ENCODE measurements around the gene KDM2A. TPM values are rescaled to one million over a fixed set of nuclear protein-coding genes. Genes with fewer than 3 reads are reported as not detected.

Gene KDM2A
- total and polyA plus RNA-seq, 2 experiments from 2014 or later, result 25.0 to 54.1 TPM

DNA sequence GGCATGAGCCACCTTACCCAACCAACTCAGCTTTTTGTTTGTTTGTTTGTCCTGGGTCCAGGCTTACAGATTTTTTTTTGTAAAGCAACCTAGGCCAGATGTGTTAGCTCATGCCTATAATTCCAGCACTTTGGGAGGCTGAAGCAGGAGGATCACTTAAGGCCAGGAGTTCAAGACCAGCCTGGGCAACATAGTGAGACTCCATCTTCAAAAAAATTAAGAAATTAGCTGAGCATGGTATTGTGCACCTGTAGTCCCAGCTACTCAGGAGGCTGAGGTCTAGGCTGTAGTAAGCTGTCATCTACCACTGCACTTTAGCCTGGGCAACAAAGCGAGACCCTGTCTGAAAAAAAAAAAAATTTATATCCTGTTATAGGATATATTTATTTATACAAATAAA is 118.5 kb downstream of the KDM2A start:
- Histone ChIP-seq H3K27ac (ENCODE audit: low read depth) (no peak overlapping the region), H3K9me2 (ENCODE audit: insufficient read depth) (no peaks in the 10 kb centered on the region), H3K4me3 (no peak overlapping the region), H3K27me3 (ENCODE audit: insufficient read depth) (no peaks in the 10 kb centered on the region), H3K79me2 (replicated peaks; ENCODE audit: insufficient read depth) (peaks cover 47% of the 10 kb centered on the region), H4K20me1 (replicated peaks; ENCODE audit: insufficient read depth) (peaks cover 29% of the 10 kb centered on the region), H2AFZ (no peak overlapping the region), H3K36me3 (ENCODE audit: insufficient read depth) (no peaks in the 10 kb centered on the region; the same call in 1 of the 2 replicates), H3K4me1 (ENCODE audit: insufficient read depth) (peaks cover 28% of the 10 kb centered on the region), H3K4me2 (no peak overlapping the region), H3F3A (replicated peaks; ENCODE audit: low read depth) (peaks cover 15% of the 10 kb centered on the region)
- no peak for ATAC-seq
- TF ChIP-seq, protein P1, sequence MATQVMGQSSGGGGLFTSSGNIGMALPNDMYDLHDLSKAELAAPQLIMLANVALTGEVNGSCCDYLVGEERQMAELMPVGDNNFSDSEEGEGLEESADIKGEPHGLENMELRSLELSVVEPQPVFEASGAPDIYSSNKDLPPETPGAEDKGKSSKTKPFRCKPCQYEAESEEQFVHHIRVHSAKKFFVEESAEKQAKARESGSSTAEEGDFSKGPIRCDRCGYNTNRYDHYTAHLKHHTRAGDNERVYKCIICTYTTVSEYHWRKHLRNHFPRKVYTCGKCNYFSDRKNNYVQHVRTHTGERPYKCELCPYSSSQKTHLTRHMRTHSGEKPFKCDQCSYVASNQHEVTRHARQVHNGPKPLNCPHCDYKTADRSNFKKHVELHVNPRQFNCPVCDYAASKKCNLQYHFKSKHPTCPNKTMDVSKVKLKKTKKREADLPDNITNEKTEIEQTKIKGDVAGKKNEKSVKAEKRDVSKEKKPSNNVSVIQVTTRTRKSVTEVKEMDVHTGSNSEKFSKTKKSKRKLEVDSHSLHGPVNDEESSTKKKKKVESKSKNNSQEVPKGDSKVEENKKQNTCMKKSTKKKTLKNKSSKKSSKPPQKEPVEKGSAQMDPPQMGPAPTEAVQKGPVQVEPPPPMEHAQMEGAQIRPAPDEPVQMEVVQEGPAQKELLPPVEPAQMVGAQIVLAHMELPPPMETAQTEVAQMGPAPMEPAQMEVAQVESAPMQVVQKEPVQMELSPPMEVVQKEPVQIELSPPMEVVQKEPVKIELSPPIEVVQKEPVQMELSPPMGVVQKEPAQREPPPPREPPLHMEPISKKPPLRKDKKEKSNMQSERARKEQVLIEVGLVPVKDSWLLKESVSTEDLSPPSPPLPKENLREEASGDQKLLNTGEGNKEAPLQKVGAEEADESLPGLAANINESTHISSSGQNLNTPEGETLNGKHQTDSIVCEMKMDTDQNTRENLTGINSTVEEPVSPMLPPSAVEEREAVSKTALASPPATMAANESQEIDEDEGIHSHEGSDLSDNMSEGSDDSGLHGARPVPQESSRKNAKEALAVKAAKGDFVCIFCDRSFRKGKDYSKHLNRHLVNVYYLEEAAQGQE (IDR thresholded peaks at IDR 0.05; ENCODE audit: unreplicated experiment), result no peak
- TF ChIP-seq, protein P2, sequence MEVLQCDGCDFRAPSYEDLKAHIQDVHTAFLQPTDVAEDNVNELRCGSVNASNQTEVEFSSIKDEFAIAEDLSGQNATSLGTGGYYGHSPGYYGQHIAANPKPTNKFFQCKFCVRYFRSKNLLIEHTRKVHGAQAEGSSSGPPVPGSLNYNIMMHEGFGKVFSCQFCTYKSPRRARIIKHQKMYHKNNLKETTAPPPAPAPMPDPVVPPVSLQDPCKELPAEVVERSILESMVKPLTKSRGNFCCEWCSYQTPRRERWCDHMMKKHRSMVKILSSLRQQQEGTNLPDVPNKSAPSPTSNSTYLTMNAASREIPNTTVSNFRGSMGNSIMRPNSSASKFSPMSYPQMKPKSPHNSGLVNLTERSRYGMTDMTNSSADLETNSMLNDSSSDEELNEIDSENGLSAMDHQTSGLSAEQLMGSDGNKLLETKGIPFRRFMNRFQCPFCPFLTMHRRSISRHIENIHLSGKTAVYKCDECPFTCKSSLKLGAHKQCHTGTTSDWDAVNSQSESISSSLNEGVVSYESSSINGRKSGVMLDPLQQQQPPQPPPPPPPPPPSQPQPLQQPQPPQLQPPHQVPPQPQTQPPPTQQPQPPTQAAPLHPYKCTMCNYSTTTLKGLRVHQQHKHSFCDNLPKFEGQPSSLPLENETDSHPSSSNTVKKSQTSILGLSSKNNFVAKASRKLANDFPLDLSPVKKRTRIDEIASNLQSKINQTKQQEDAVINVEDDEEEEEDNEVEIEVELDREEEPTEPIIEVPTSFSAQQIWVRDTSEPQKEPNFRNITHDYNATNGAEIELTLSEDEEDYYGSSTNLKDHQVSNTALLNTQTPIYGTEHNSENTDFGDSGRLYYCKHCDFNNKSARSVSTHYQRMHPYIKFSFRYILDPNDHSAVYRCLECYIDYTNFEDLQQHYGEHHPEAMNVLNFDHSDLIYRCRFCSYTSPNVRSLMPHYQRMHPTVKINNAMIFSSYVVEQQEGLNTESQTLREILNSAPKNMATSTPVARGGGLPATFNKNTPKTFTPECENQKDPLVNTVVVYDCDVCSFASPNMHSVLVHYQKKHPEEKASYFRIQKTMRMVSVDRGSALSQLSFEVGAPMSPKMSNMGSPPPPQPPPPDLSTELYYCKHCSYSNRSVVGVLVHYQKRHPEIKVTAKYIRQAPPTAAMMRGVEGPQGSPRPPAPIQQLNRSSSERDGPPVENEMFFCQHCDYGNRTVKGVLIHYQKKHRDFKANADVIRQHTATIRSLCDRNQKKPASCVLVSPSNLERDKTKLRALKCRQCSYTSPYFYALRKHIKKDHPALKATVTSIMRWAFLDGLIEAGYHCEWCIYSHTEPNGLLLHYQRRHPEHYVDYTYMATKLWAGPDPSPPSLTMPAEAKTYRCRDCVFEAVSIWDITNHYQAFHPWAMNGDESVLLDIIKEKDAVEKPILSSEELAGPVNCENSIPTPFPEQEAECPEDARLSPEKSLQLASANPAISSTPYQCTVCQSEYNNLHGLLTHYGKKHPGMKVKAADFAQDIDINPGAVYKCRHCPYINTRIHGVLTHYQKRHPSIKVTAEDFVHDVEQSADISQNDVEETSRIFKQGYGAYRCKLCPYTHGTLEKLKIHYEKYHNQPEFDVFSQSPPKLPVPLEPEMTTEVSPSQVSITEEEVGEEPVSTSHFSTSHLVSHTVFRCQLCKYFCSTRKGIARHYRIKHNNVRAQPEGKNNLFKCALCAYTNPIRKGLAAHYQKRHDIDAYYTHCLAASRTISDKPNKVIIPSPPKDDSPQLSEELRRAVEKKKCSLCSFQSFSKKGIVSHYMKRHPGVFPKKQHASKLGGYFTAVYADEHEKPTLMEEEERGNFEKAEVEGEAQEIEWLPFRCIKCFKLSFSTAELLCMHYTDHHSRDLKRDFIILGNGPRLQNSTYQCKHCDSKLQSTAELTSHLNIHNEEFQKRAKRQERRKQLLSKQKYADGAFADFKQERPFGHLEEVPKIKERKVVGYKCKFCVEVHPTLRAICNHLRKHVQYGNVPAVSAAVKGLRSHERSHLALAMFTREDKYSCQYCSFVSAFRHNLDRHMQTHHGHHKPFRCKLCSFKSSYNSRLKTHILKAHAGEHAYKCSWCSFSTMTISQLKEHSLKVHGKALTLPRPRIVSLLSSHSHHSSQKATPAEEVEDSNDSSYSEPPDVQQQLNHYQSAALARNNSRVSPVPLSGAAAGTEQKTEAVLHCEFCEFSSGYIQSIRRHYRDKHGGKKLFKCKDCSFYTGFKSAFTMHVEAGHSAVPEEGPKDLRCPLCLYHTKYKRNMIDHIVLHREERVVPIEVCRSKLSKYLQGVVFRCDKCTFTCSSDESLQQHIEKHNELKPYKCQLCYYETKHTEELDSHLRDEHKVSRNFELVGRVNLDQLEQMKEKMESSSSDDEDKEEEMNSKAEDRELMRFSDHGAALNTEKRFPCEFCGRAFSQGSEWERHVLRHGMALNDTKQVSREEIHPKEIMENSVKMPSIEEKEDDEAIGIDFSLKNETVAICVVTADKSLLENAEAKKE (CRISPR knock-in tag; IDR thresholded peaks at IDR 0.05), result no peak
- TF ChIP-seq ZNF331 (CRISPR knock-in tag; IDR thresholded peaks at IDR 0.05; ENCODE audit: low read depth), result no peak
- TF ChIP-seq, protein P3, sequence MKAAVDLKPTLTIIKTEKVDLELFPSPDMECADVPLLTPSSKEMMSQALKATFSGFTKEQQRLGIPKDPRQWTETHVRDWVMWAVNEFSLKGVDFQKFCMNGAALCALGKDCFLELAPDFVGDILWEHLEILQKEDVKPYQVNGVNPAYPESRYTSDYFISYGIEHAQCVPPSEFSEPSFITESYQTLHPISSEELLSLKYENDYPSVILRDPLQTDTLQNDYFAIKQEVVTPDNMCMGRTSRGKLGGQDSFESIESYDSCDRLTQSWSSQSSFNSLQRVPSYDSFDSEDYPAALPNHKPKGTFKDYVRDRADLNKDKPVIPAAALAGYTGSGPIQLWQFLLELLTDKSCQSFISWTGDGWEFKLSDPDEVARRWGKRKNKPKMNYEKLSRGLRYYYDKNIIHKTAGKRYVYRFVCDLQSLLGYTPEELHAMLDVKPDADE (IDR thresholded peaks at IDR 0.05), result no peak
- no peak for TF ChIP-seq EZH2 (IDR thresholded peaks at IDR 0.05; ENCODE audit: low read depth, unreplicated experiment)
- no peak for TF ChIP-seq POLR2AphosphoS5 (IDR thresholded peaks at IDR 0.05; ENCODE audit: low read depth)
- TF ChIP-seq, protein P4, sequence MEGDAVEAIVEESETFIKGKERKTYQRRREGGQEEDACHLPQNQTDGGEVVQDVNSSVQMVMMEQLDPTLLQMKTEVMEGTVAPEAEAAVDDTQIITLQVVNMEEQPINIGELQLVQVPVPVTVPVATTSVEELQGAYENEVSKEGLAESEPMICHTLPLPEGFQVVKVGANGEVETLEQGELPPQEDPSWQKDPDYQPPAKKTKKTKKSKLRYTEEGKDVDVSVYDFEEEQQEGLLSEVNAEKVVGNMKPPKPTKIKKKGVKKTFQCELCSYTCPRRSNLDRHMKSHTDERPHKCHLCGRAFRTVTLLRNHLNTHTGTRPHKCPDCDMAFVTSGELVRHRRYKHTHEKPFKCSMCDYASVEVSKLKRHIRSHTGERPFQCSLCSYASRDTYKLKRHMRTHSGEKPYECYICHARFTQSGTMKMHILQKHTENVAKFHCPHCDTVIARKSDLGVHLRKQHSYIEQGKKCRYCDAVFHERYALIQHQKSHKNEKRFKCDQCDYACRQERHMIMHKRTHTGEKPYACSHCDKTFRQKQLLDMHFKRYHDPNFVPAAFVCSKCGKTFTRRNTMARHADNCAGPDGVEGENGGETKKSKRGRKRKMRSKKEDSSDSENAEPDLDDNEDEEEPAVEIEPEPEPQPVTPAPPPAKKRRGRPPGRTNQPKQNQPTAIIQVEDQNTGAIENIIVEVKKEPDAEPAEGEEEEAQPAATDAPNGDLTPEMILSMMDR (conservative IDR thresholded peaks at IDR 0.05; ENCODE audit: low read depth in 2 of 2), result no peak
- no peak for TF ChIP-seq NANOG (IDR thresholded peaks at IDR 0.05; ENCODE audit: borderline replicate concordance)
- no peak for TF ChIP-seq ZNF114 (CRISPR knock-in tag; IDR thresholded peaks at IDR 0.05)
- TF ChIP-seq EZH2phosphoT487 (IDR thresholded peaks at IDR 0.05; ENCODE audit: unreplicated experiment), result no peak
- TF ChIP-seq JUNB (IDR thresholded peaks at IDR 0.05; ENCODE audit: unreplicated experiment), result no peak
- TF ChIP-seq STAT1 (IDR thresholded peaks at IDR 0.05; ENCODE audit: unreplicated experiment), result no peak
- TF ChIP-seq CREB1 (CRISPR knock-in tag; IDR thresholded peaks at IDR 0.05; ENCODE audit: low read depth), result no peak
- Mint-ChIP-seq H3K9me3 (no peaks in the 10 kb centered on the region), H3K27me3 (ENCODE audit: insufficient read depth, low read depth, poor library complexity) (peaks cover 9% of the 10 kb centered on the region), H3K36me3 (ENCODE audit: low read depth) (peaks cover 31% of the 10 kb centered on the region), H3K4me1 (peaks cover 28% of the 10 kb centered on the region), H3K27ac (no peak overlapping the region), H3K4me3 (no peak overlapping the region)
- DNase-seq (ENCODE audit: low spot score), result no peak

Measured in GM23338 (cell line).